ENCODE measurements around the gene NXPE3.
"Not testable (repeated sequence)": the region's sequence is repeated elsewhere in the genome, so short reads cannot be mapped to it uniquely, and the experiment has no call there.

The NXPE3 gene
- total RNA-seq = 58.2 to 104 reads per million in 2 donors

- DNase-seq = peak; percentile 91
Measured at GRCh38 chr3:101779047-101779821, at the start of gene NXPE3. Gene NXPE3, plus strand, starts transcription at chr3:101779211. Its CDS starts 6,386 bp downstream, at chr3:101785597.

- no peak for DNase-seq
Measured at GRCh38 chr3:101729586-101729985, 49.4 kb upstream of the NXPE3 start.

DNA sequence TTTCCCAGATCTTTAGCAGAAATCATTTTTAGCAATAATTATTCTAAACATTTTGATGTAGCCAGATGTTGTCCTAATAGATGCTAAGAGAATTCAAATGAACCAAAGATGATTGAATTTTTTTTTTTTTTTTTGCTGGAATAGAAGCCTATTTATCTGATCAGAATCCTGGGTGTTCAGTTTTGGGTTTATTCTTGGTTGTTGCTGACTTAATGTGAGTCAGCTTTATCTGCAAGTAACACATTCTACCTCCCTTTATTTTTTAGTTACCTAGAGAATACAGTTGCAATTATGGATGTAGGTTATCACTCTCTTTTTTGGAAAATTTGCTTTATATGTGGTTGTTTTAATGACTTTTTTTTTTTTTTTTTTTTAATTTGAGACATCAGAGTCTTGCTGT lies 48.2 kb upstream of the NXPE3 start:
- DNase-seq = no peak

GRCh38 chr3:101732240-101732641 lies 46.8 kb upstream of the NXPE3 start:
- DNase-seq = no peak

DNA sequence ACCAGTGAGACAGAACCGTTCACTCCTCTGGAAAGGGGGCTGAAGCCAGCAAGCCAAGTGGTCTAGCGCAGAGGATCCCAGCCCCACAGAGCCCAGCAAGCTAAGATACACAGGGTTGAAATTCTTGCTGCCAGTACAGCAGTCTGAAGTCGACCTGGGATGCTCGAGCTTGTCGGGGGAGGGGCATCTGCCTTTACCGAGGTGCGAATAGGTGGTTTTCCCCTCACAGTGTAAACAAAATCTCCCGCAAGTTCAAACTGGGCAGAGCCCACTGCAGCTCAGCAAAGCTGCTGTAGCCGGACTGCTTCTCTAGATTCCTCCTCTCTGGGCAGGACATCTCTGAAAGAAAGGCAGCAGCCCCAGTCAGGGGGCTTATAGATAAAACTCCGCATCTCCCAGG lies 43.2 kb upstream of the NXPE3 start:
- no peak for DNase-seq

GRCh38 chr3:101741914-101742313 lies 37.1 kb upstream of the NXPE3 start:
- DNase-seq = not testable (repeated sequence)

DNA sequence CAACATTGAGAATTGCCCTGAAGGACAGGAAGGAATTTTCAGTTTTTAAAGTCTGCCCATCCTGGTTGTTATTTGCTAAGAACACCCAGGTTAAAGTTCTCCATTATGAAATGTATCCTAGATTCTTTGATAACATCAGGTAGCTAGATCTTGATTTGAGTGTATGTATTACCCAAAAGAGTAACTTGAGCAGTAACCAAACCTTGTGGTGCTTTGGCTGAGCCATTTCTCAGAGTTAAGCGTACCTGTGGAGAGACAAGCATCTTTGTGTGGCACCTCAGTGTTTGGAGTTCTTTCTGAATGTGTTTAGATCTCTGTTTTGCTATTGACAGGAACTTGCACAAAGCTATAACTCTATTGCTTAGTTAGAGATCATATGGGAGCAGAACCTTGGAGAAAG lies 34.2 kb upstream of the NXPE3 start:
- DNase-seq = no peak

DNA sequence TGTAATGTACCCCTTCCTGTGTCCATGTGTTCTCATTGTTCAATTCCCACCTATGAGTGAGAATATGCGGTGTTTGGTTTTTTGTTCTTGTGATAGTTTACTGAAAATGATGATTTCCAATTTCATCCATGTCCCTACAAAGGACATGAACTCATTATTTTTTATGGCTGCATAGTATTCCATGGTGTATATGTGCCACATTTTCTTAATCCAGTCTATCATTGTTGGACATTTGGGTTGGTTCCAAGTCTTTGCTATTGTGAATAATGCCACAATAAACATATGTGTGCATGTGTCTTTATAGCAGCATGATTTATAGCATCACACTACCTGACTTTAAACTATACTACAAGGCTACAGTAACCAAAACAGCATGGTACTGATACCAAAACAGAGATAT lies 33.1 kb upstream of the NXPE3 start:
- not testable (repeated sequence) for DNase-seq

DNA sequence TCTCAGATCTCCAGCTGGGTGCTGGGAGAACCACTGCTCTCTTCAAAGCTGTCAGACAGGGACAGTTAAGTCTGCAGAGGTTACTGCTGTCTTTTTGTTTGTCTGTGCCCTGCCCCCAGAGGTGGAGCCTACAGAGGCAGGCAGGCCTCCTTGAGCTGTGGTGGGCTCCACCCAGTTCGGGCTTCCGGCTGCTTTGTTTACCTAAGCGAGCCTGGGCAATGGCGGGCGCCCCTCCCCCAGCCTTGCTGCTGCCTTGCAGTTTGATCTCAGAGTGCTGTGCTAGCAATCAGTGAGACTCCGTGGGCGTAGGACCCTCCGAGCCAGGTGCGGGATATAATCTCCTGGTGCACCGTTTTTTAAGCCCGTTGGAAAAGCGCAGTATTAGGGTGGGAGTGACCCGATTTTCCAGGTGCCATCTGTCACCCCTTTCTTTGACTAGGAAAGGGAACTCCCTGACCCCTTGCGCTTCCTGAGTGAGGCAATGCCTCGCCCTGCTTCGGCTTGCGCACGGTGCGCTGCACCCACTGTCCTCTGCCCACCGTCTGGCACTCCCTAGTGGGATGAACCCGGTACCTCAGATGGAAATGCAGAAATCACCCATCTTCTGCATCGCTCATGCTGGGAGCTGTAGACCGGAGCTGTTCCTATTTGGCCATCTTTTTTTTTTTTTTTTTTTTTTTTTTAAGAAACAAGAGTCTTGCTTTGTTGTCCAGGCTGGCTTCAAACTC lies 25.5 kb upstream of the NXPE3 start:
- DNase-seq = peak; percentile 20

DNA sequence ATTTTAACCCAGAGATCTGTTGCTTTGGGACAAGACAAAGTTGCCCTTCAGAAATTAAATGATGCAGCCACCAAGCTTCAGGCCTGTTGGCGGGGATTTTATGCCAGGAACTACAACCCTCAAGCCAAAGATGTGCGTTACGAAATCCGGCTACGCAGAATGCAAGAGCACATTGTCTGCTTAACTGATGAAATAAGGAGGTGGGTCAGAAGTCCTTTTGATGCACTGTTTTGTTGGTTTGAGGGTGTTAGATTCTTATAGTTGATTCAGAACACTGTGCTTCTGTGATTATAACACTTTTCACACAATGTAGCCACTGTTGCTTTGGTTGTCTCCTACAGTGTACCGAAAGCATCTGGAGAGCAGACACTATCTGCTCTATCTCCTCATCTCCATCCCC lies 20.8 kb upstream of the NXPE3 start:
- DNase-seq = no peak

- DNase-seq = no peak
Measured at GRCh38 chr3:101762041-101762646, 16.9 kb upstream of the NXPE3 start.

GRCh38 chr3:101777745-101778281 lies 1.2 kb upstream of the NXPE3 start:
- DNase-seq = not testable (repeated sequence)

- DNase-seq = no peak
Measured at GRCh38 chr3:101778385-101779046, 495 bp upstream of the NXPE3 start.

DNA sequence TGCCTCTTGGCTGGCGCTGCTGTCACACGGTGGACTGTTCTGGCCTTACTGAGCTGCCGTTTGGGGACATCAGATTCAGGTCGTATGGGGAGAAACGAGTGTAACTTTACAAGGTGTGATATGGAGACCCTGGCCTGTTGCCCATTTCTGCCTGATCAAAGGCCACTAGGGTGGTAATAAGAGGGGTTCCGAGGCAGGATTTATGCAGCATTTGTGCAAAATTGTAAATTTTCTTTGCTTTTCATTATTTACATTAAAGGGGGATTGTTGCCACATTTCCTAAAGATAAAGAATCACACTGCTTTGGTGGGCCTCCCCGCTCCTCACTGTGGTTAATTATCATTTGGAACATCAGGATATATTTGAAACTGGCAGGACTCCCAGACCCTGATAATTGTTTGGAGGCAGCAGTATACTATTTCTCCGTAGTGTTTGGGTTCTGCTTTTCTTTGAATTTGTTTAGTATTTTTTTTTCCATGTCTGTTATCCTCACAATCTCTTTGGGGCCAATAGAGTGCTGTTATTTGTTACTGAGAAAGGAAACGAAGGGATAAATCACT lies 891 bp downstream of the NXPE3 start:
- no peak for DNase-seq

GRCh38 chr3:101780661-101781060 lies 1.6 kb downstream of the NXPE3 start:
- DNase-seq = no peak

- no peak for DNase-seq
Measured at GRCh38 chr3:101781166-101781565, 2.2 kb downstream of the NXPE3 start.

GRCh38 chr3:101784855-101785613 lies 6.0 kb downstream of the NXPE3 start:
- no peak for DNase-seq

- no peak for DNase-seq
Measured at GRCh38 chr3:101791778-101792177, 12.8 kb downstream of the NXPE3 start.

DNA sequence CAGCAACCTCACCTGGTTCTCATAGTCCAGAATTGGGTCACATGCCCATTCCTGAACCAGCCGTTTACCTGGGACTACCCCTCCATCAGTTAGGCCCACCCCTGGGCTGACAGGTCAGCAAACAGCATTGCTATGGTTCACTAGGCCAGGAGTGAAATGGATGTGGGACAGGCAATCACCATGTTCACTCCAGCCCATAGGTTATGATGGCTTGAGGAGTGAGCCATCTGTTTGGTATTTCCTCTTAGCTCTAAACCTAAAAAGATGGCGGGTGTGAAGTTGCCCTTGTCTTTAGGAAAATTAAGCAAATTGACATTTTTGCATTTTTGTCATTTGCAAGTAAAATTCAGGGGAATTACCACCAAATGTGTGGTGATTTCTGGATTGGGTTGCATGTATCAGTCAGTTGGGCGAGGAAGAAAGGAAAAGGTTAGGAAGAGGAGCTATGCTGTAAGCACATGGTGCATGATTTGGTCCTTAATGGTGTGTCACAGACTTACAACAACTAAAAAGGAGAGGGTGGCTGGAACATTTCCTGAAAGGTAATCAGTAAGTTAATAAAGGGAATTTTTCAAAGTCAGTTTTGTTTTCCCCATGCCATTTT lies 17.2 kb downstream of the NXPE3 start:
- no peak for DNase-seq

DNA sequence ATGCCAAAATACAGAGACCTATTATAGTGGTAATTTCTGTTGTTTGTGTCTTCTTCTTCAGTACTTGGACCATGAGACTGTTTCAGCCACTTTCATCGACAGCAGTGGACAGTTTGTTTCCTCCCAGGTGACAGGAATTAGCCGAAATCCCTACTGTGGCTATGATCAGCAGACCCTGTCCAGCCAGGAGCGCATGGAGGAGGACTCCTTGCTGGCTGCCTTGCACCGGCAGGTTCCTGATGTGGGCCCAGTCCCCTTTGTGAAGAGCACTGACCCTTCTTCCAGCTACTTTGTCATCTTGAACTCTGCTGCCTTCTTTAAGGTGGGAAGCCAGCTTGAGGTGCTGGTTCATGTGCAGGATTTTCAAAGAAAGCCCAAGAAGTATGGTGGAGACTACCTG lies 22.2 kb downstream of the NXPE3 start:
- DNase-seq = no peak

DNA sequence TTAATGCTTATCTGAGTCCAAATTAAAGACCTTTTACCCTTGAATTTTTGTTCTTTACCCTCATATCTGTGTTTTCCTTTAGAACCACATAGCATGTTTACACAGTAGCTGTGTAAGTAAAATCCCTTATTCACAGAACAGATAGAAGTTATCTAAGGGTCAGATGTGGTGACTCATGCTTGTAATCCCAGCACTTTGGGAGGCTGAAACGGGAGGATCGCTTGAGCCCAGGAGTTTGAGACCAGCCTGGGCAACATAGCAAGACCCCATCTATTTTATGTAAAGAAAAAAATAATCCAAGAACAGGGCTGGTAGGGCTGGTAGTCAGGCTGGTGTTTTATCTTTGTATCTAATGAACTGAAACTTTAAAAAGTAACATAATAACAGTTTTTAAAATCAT lies 23.2 kb downstream of the NXPE3 start:
- DNase-seq = no peak
